Fibroblast of villous mesenchyme (primary cell): ENCODE measurements around the gene LANCL1. TPM values are rescaled to one million over a fixed set of nuclear protein-coding genes. Genes with fewer than 3 reads are reported as not detected.

Source experiments
- DNase-seq: peaks from one replicate; pipeline ENCODE4 v3.0.0-alpha.2; 2010; ENCODE audit warnings: low read depth
- H3K4me3 ChIP-seq: 2 replicates; pipeline ENCODE4 v1.5.1; 2011; ENCODE audit warnings: low read depth, mild to moderate bottlenecking, low read length
- CTCF ChIP-seq: IDR thresholded peaks from 2 replicates; pipeline ENCODE4 v1.5.1; 2012; ENCODE audit warnings: low read depth, mild to moderate bottlenecking, low read length; ENCODE audit not compliant: insufficient read depth
- total RNA-seq: library from RNA; depleted of rRNA; stranded (reverse); fragments of >200 nt; gene quantifications from 2 replicates; pipeline ENCODE4 v1.2.3, GENCODE V29; 2012

The LANCL1 gene
- total RNA-seq, 1 donor = 42.3 TPM

- no peak overlapping the region for H3K4me3 ChIP-seq
- no peak for TF ChIP-seq CTCF
- DNase-seq = no peak
These were observed 16.0 kb downstream of the LANCL1 start for GRCh38 chr2:210460322-210461227.

- no peak overlapping the region for H3K4me3 ChIP-seq
- TF ChIP-seq CTCF = no peak
- DNase-seq = no peak
These were observed 16.7 kb downstream of the LANCL1 start for GRCh38 chr2:210459880-210460279.

GRCh38 chr2:210459407-210459806 lies 17.2 kb downstream of the LANCL1 start:
- no peak for TF ChIP-seq CTCF
- DNase-seq = no peak
- H3K4me3 ChIP-seq = no peak overlapping the region

GRCh38 chr2:210458395-210458794 lies 18.2 kb downstream of the LANCL1 start:
- DNase-seq = no peak
- TF ChIP-seq CTCF = no peak
- H3K4me3 ChIP-seq = no peak overlapping the region

GRCh38 chr2:210456571-210456970 lies 20.0 kb downstream of the LANCL1 start:
- H3K4me3 ChIP-seq = no peak overlapping the region
- no peak for TF ChIP-seq CTCF
- no peak for DNase-seq

GRCh38 chr2:210454336-210454735 lies 22.2 kb downstream of the LANCL1 start:
- no peak overlapping the region for H3K4me3 ChIP-seq
- DNase-seq = no peak
- no peak for TF ChIP-seq CTCF
